ENCODE data around the gene SEMA3A.

The SEMA3A gene

GRCh38 chr7:84199216-84199615 lies 4.6 kb upstream of the SEMA3A start:
- DNase-seq (ENCODE audit: insufficient read length, low spot score) (no peak), FAIRE-seq (no peak)

GRCh38 chr7:84196084-84196503 lies 1.5 kb upstream of the SEMA3A start:
- no peak for FAIRE-seq
- no peak for DNase-seq (ENCODE audit: insufficient read length, low spot score)

GRCh38 chr7:84195295-84196060 lies 889 bp upstream of the SEMA3A start:
- FAIRE-seq, result no peak
- DNase-seq (ENCODE audit: insufficient read length, low spot score), result no peak

GRCh38 chr7:84193747-84194146 lies 842 bp downstream of the SEMA3A start:
- FAIRE-seq (no peak), DNase-seq (ENCODE audit: insufficient read length, low spot score) (no peak)

GRCh38 chr7:84191842-84192241 lies 2.7 kb downstream of the SEMA3A start:
- no peak for FAIRE-seq
- DNase-seq (ENCODE audit: insufficient read length, low spot score), result no peak

GRCh38 chr7:84191261-84191660 lies 3.3 kb downstream of the SEMA3A start:
- no peak for DNase-seq (ENCODE audit: insufficient read length, low spot score)
- FAIRE-seq, result no peak

GRCh38 chr7:84190016-84190705 lies 4.4 kb downstream of the SEMA3A start:
- no peak for DNase-seq (ENCODE audit: insufficient read length, low spot score)
- no peak for FAIRE-seq

- FAIRE-seq (no peak), DNase-seq (ENCODE audit: insufficient read length, low spot score) (no peak)
Measured at GRCh38 chr7:84188786-84189405, 5.7 kb downstream of the SEMA3A start.

- DNase-seq (ENCODE audit: insufficient read length, low spot score) (no peak), FAIRE-seq (no peak)
Measured at GRCh38 chr7:84187813-84188510, 6.6 kb downstream of the SEMA3A start.

- no peak for FAIRE-seq
- DNase-seq (ENCODE audit: insufficient read length, low spot score), result no peak
Measured at GRCh38 chr7:84187087-84187805, 7.3 kb downstream of the SEMA3A start.

GRCh38 chr7:84183741-84184140 lies 10.8 kb downstream of the SEMA3A start:
- DNase-seq (ENCODE audit: insufficient read length, low spot score), result no peak
- FAIRE-seq, result no peak

GRCh38 chr7:84182301-84182700 lies 12.3 kb downstream of the SEMA3A start:
- DNase-seq (ENCODE audit: insufficient read length, low spot score) (no peak), FAIRE-seq (no peak)

- FAIRE-seq, result no peak
- DNase-seq (ENCODE audit: insufficient read length, low spot score), result no peak
Measured at GRCh38 chr7:84181628-84182027, 13.0 kb downstream of the SEMA3A start.

- DNase-seq (ENCODE audit: insufficient read length, low spot score) (no peak), FAIRE-seq (no peak)
Measured at GRCh38 chr7:84177758-84178412, 16.7 kb downstream of the SEMA3A start.

- FAIRE-seq (no peak), DNase-seq (ENCODE audit: insufficient read length, low spot score) (no peak)
Measured at GRCh38 chr7:84176716-84177115, 17.9 kb downstream of the SEMA3A start.

- no peak for FAIRE-seq
Measured at GRCh38 chr7:84175461-84175860, 19.1 kb downstream of the SEMA3A start.

GRCh38 chr7:84170646-84171045 lies 23.9 kb downstream of the SEMA3A start:
- FAIRE-seq (no peak), DNase-seq (ENCODE audit: insufficient read length, low spot score) (no peak)

More at GRCh38 chr7:84175461-84175860, 19.1 kb downstream of the SEMA3A start:
- DNase-seq (ENCODE audit: insufficient read length, low spot score), result no peak

- DNase-seq (ENCODE audit: insufficient read length, low spot score) (no peak), FAIRE-seq (no peak)
Measured at GRCh38 chr7:84162584-84162983, 32.0 kb downstream of the SEMA3A start.

GRCh38 chr7:84162125-84162524 lies 32.5 kb downstream of the SEMA3A start:
- DNase-seq (ENCODE audit: insufficient read length, low spot score), result no peak
- no peak for FAIRE-seq

GRCh38 chr7:84161398-84161797 lies 33.2 kb downstream of the SEMA3A start:
- DNase-seq (ENCODE audit: insufficient read length, low spot score), result no peak
- FAIRE-seq, result no peak

All from GM19239 (cell line).